H1 (cell line): ENCODE measurements around the gene UBE2V1. TPM values are rescaled to one million over a fixed set of nuclear protein-coding genes. Genes with fewer than 3 reads are reported as not detected.

Experiments
- CTCF ChIA-PET: fragments of 300-600 bp; sonication (Branson Sonifier 250); formaldehyde crosslinking; loops from one replicate; lab custom pipeline; 2021; ENCODE audit not compliant: partially characterized antibody; lab: Charles Lee
- POLR2A ChIA-PET: fragments of 300-600 bp; sonication (Branson Sonifier 250); formaldehyde crosslinking; loops from one replicate; lab custom pipeline; 2021; ENCODE audit warnings: inconsistent platforms; ENCODE audit not compliant: partially characterized antibody; lab: Charles Lee
- DNase-seq, 2 experiments: peaks; one replicate each; pipeline versions ENCODE4 v3.0.0 to v3.0.0-alpha.2; 2010 to 2022; ENCODE audit warnings: low spot score in 2 of 2, low read depth in 1 of 2, mixed read lengths in 1 of 2
- FAIRE-seq: peaks from 2 replicates; lab custom pipeline; 2011; peaks lifted over from hg19 to GRCh38; lab: Jason Lieb, UNC
- H2AFZ ChIP-seq: 2 replicates; pipeline ENCODE4 v1.8.1; 2012; ENCODE audit warnings: low read length, inconsistent platforms
- H2AK5ac ChIP-seq: 2 replicates; pipeline ENCODE4 v1.6.1; 2013; ENCODE audit warnings: low read depth, low read length
- H2BK120ac ChIP-seq: replicated peaks from 2 replicates; pipeline ENCODE3; 2013; ENCODE audit warnings: low read depth, low read length, inconsistent platforms
- H2BK12ac ChIP-seq: 2 replicates; pipeline ENCODE4 v1.6.1; 2013; ENCODE audit warnings: low read depth, low read length
- H2BK15ac ChIP-seq: 2 replicates; pipeline ENCODE4 v1.6.1; 2013; ENCODE audit warnings: low read length
- H2BK20ac ChIP-seq: 2 replicates; pipeline ENCODE4 v1.6.1; 2013; ENCODE audit warnings: low read length
- H2BK5ac ChIP-seq: 2 replicates; pipeline ENCODE4 v1.6.1; 2013; ENCODE audit warnings: low read depth, low read length
- H3K14ac ChIP-seq: 2 replicates; pipeline ENCODE4 v1.6.1; 2013; ENCODE audit warnings: inconsistent platforms; ENCODE audit not compliant: insufficient read length
- H3K18ac ChIP-seq: 2 replicates; pipeline ENCODE4 v1.6.1; 2013; ENCODE audit warnings: low read length; ENCODE audit errors: extremely low read depth
- H3K23ac ChIP-seq: 2 replicates; pipeline ENCODE4 v1.6.1; 2013; ENCODE audit warnings: inconsistent platforms; ENCODE audit not compliant: insufficient read length
- H3K23me2 ChIP-seq: 2 replicates; pipeline ENCODE4 v1.6.1; 2013; ENCODE audit warnings: low read depth, low read length
- H3K27ac ChIP-seq: 2 replicates; pipeline ENCODE4 v1.6.1; 2011; ENCODE audit warnings: low read depth, low read length, inconsistent platforms
- H3K27me3 ChIP-seq, 4 experiments: replicated peaks in 1 of 4; 1 replicate in 1 of 4; 2 replicates in 3 of 4; pipeline versions ENCODE4 v1.6.1 to v1.8.1; 2011 to 2013; ENCODE audit warnings: low read length in 3 of 4, mild to moderate bottlenecking in 3 of 4, inconsistent platforms in 2 of 4, mixed read lengths in 2 of 4, moderate library complexity in 1 of 4; ENCODE audit not compliant: control insufficient read depth in 3 of 4, insufficient read depth in 3 of 4; ENCODE audit errors: extremely low read depth in 1 of 4
- H3K36me3 ChIP-seq, 4 experiments: 2 replicates each; pipeline versions ENCODE4 v1.6.1 to v1.8.1; 2011 to 2013; ENCODE audit warnings: mild to moderate bottlenecking in 4 of 4, low read length in 3 of 4, moderate library complexity in 2 of 4, control low read depth in 1 of 4, inconsistent platforms in 1 of 4; ENCODE audit not compliant: insufficient read depth in 4 of 4, control insufficient read depth in 2 of 4
- H3K4ac ChIP-seq: replicated peaks from 2 replicates; pipeline ENCODE3; 2013; ENCODE audit warnings: low read length, low read depth, mixed read lengths, inconsistent platforms; ENCODE audit not compliant: insufficient read length
- H3K4me1 ChIP-seq, 4 experiments: replicated peaks in 1 of 4; 1 replicate in 1 of 4; 2 replicates in 3 of 4; pipeline versions ENCODE4 v1.6.1 to v1.8.1; 2011 to 2013; ENCODE audit warnings: low read length in 3 of 4, inconsistent platforms in 2 of 4, mixed read lengths in 1 of 4; ENCODE audit not compliant: insufficient read depth in 4 of 4, control insufficient read depth in 3 of 4
- H3K4me2 ChIP-seq, 2 experiments: 2 replicates each; pipeline versions ENCODE4 v1.6.1 to v1.8.1; 2011 to 2013; ENCODE audit warnings: low read depth in 2 of 2, low read length in 2 of 2, control low read depth in 1 of 2, inconsistent platforms in 1 of 2, mild to moderate bottlenecking in 1 of 2; ENCODE audit not compliant: insufficient read depth in 1 of 2
- H3K4me3 ChIP-seq, 4 experiments: fragments of 200-600, 300-600 bp in 1 of 4; sonication (generic), shearing (Covaris generic), sonication (Bioruptor Twin) in 1 of 4; 2 replicates each; pipeline versions ENCODE4 v1.5.1 to v1.8.1; 2011 to 2016; ENCODE audit warnings: low read length in 4 of 4, low read depth in 3 of 4, control low read depth in 2 of 4, inconsistent platforms in 2 of 4, mild to moderate bottlenecking in 2 of 4, mixed read lengths in 1 of 4, moderate library complexity in 1 of 4; ENCODE audit not compliant: insufficient read depth in 2 of 4; ENCODE audit errors: extremely low read depth in 1 of 4
- H3K56ac ChIP-seq: replicated peaks from 2 replicates; pipeline ENCODE3; 2013; ENCODE audit warnings: low read depth, mild to moderate bottlenecking, mixed read lengths, low read length, inconsistent platforms; ENCODE audit not compliant: insufficient read length
- H3K79me1 ChIP-seq: 2 replicates; pipeline ENCODE4 v1.6.1; 2013; ENCODE audit warnings: low read depth, low read length, control low read depth
- H3K79me2 ChIP-seq, 2 experiments: 2 replicates each; pipeline versions ENCODE4 v1.6.1 to v1.8.1; 2012 to 2013; ENCODE audit warnings: low read length in 2 of 2, mild to moderate bottlenecking in 2 of 2, inconsistent platforms in 1 of 2; ENCODE audit not compliant: insufficient read depth in 2 of 2, control insufficient read depth in 1 of 2
- H3K9ac ChIP-seq, 4 experiments: replicated peaks in 1 of 4; 1 replicate in 1 of 4; 2 replicates in 3 of 4; pipeline versions ENCODE4 v1.6.1 to v1.8.1; 2011 to 2013; ENCODE audit warnings: low read depth in 3 of 4, low read length in 3 of 4, control low read depth in 2 of 4, mild to moderate bottlenecking in 2 of 4, moderate library complexity in 2 of 4, inconsistent platforms in 1 of 4; ENCODE audit errors: extremely low read depth in 1 of 4
- H3K9me3 ChIP-seq, 2 experiments: 2 replicates each; pipeline versions ENCODE4 v1.6.1 to v1.8.1; 2012 to 2013; ENCODE audit warnings: mild to moderate bottlenecking in 2 of 2, moderate library complexity in 2 of 2, control low read depth in 1 of 2, inconsistent platforms in 1 of 2, low read depth in 1 of 2, low read length in 1 of 2, mixed read lengths in 1 of 2; ENCODE audit not compliant: insufficient read depth in 2 of 2
- H4K20me1 ChIP-seq, 2 experiments: replicated peaks in 1 of 2; 2 replicates each; pipeline versions ENCODE3 to v1.8.1; 2011 to 2013; ENCODE audit warnings: inconsistent platforms in 2 of 2, low read length in 2 of 2, mild to moderate bottlenecking in 1 of 2; ENCODE audit not compliant: insufficient read depth in 2 of 2, control insufficient read depth in 1 of 2
- H4K5ac ChIP-seq: 2 replicates; pipeline ENCODE4 v1.6.1; 2013; ENCODE audit warnings: low read length, low read depth, mixed read lengths, inconsistent platforms; ENCODE audit not compliant: insufficient read length
- H4K8ac ChIP-seq: 2 replicates; pipeline ENCODE4 v1.8.0; 2013; ENCODE audit warnings: mild to moderate bottlenecking, moderate library complexity, low read length, inconsistent platforms; ENCODE audit not compliant: insufficient read depth; ENCODE audit errors: extremely low read depth
- H4K91ac ChIP-seq: replicated peaks from 2 replicates; pipeline ENCODE3; 2013; ENCODE audit warnings: low read length, mixed read lengths, inconsistent platforms; ENCODE audit not compliant: insufficient read length
- CBX5 ChIP-seq: fragments of 300-800, 300-1000 bp; sonication (generic); IDR thresholded peaks from 2 replicates; pipeline ENCODE4 v1.7.1; 2016; ENCODE audit warnings: antibody characterized with exemption, low read length, low read depth
- CTBP2 ChIP-seq: IDR thresholded peaks from 2 replicates; pipeline ENCODE4 v1.7.0; 2011; ENCODE audit warnings: borderline replicate concordance, mild to moderate bottlenecking, moderate library complexity, mixed read lengths, low read length; ENCODE audit not compliant: insufficient read depth, insufficient read length
- JUND ChIP-seq: IDR thresholded peaks from 2 replicates; pipeline ENCODE4 v1.6.1; 2011; ENCODE audit warnings: mild to moderate bottlenecking, improper control_type of control experiment, low read length
- MAX ChIP-seq: IDR thresholded peaks from 2 replicates; pipeline ENCODE4 v1.6.1; 2012; ENCODE audit warnings: inconsistent platforms
- NRF1 ChIP-seq: IDR thresholded peaks from 2 replicates; pipeline ENCODE4 v1.6.1; 2011; ENCODE audit warnings: mild to moderate bottlenecking, low read depth, low read length, improper control_type of control experiment
- PHF8 ChIP-seq: fragments of 200-600 bp; sonication (generic); conservative IDR thresholded peaks from 2 replicates; pipeline ENCODE4 v1.7.1; 2012; ENCODE audit warnings: low read depth, mild to moderate bottlenecking, inconsistent platforms, low read length, moderate library complexity
- RAD21 ChIP-seq, 2 experiments: IDR thresholded peaks in 1 of 2; conservative IDR thresholded peaks in 1 of 2; 2 replicates each; pipeline ENCODE4 v1.6.1; 2011; ENCODE audit warnings: low read depth in 2 of 2, low read length in 2 of 2, improper control_type of control experiment in 1 of 2, inconsistent platforms in 1 of 2, mild to moderate bottlenecking in 1 of 2, moderate library complexity in 1 of 2
- SP4 ChIP-seq: IDR thresholded peaks from 2 replicates; pipeline ENCODE4 v1.6.1; 2012; ENCODE audit warnings: low read length, inconsistent platforms
- SUZ12 ChIP-seq: fragments of 200-600 bp; sonication (generic); IDR thresholded peaks from 2 replicates; pipeline ENCODE4 v1.6.1; 2012; ENCODE audit warnings: mild to moderate bottlenecking, inconsistent platforms, low read length, moderate library complexity, mixed read lengths
- ZNF274 ChIP-seq: IDR thresholded peaks from 2 replicates; pipeline ENCODE4 v1.7.0; 2012; ENCODE audit warnings: low read length, borderline replicate concordance; ENCODE audit errors: extremely low read depth
- WGBS, 2 experiments: shearing (Covaris generic) in 1 of 2; methylation state at CpG; one replicate each; pipeline versions ENCODE4 v1.1.6 to v1.1.7; 2013 to 2015; ENCODE audit warnings: low lambda C conversion rate in 2 of 2, mixed read lengths in 2 of 2, inconsistent platforms in 1 of 2, low coverage in 1 of 2, missing lambda C conversion rate in 1 of 2; ENCODE audit not compliant: insufficient replicate concordance in 2 of 2, insufficient coverage in 1 of 2, insufficient read length in 1 of 2; ENCODE audit errors: extremely low coverage in 1 of 2, missing lambda C conversion rate in 1 of 2; 5-methylcytosine and 5-hydroxymethylcytosine counted together
- polyA plus RNA-seq, 7 experiments: library from polyadenylated mRNA; depleted of rRNA in 3 of 7; stranded (reverse) in 5 of 7; unstranded in 2 of 7; fragments of >200 nt in 5 of 7; fragments of 200-250 nt in 2 of 7; gene quantifications; 1 replicate in 5 of 7; 2 replicates in 1 of 7; 4 replicates in 1 of 7; pipeline versions ENCODE4 v1.2.1 to v1.2.3, GENCODE V29; 2011 to 2013; ENCODE audit warnings: missing spikeins in 2 of 7, mixed read lengths in 2 of 7
- total RNA-seq: library from RNA; stranded (reverse); fragmentation: NEBNext Ultra II Directional; extraction: Animal tissue kit (Norgen Biotek cat#: 25700); gene quantifications from 2 replicates; pipeline ENCODE4 v1.2.1, GENCODE V29; 2021

UBE2V1 gene
- total and polyA plus RNA-seq, 2 of the 8 experiments (the other 6 are each of a cell fraction or from before 2014, with no cell fraction given), result 141 to 184 TPM

DNA sequence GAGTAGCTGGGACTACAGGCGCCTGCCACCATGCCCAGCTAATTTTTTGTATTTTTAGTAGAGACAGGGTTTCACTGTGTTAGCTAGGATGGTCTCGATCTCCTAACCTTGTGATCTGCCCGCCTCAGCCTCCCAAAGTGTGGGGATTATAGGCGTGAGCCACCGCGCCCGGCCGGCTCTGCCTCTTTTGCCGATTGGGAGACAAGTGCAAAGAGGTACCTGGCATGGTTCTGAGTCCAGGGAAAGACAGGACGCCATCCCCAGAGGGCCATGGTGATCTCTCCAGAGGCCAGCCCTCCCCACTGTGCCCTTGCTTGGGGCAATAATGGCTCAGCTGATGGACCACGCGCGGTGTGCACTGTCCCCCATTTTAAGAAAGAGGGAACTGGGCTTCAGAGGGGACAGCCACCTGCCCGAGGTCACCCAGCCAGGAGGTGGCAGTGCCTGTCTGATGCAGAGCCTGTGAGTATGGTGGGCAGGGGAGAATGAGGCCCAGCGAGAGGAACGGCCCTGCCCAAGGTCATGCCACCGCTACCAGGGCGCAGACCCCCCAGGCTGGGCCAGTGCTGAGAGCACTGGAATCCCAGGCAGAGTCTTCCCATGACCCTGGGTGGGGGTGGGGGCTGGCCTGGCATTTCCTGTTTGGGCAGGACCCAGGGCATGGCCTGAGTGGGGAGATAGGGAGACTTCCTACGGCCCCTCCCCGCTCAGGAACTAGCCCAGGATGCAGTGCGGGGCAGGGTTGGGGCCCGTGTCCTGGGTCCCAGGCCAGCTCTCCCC lies 69.2 kb downstream of the UBE2V1 start:
- no peak overlapping the region for H3K14ac ChIP-seq
- H2BK12ac ChIP-seq, result peak overlapping the region; percentile 87; the same call in 1 of the 2 replicates
- no peak overlapping the region for H2AK5ac ChIP-seq
- H2AFZ ChIP-seq, result no peak overlapping the region; the same call in 1 of the 2 replicates
- H3K4me3 ChIP-seq, result no peak overlapping the region
- no peak overlapping the region for H2BK15ac ChIP-seq
- WGBS, 2 experiments, result 78% methylated on average over 14 of the region's 22 CpGs; no CpG with 5 or more reads in 1 of the 2 experiments
- H3K23me2 ChIP-seq, result no peaks in the 10 kb centered on the region
- no peaks in the 10 kb centered on the region for H3K79me2 ChIP-seq
- no peak for DNase-seq
- H3K27me3 ChIP-seq, result no peaks in the 10 kb centered on the region
- H2BK20ac ChIP-seq, result no peak overlapping the region
- peaks cover 0 to 9% (median 4%) of the 10 kb centered on the region in 4 experiments; a peak in 4 of 7 replicates for H3K4me1 ChIP-seq
- H3K9me3 ChIP-seq, result no peaks in the 10 kb centered on the region
- H4K5ac ChIP-seq, result no peak overlapping the region
- no peak for FAIRE-seq
- no peak overlapping the region for H3K9ac ChIP-seq
- no peaks in the 10 kb centered on the region for H4K20me1 ChIP-seq
- H3K36me3 ChIP-seq, result no peaks in the 10 kb centered on the region
- peak overlapping the region; percentile 96 for H4K91ac ChIP-seq
- no peak overlapping the region for H3K23ac ChIP-seq
- no peak overlapping the region for H2BK120ac ChIP-seq
- H3K4ac ChIP-seq, result no peak overlapping the region
- CTCF ChIA-PET, result interaction anchor here (0.5 to 1.2 kb wide), 3 partner anchors 27 to 726 kb away, joined by 3 to 4 read pairs (median 3); no protein-coding TSS in a partner anchor
- H2BK5ac ChIP-seq, result peak overlapping the region; percentile 44; the same call in 1 of the 2 replicates
- H3K27ac ChIP-seq, result no peak overlapping the region; the same call in 1 of the 2 replicates
- H3K18ac ChIP-seq, result no peak overlapping the region
- H3K79me1 ChIP-seq, result no peaks in the 10 kb centered on the region
- no peak overlapping the region for H3K4me2 ChIP-seq
- POLR2A ChIA-PET, result interaction anchor here (1.6 kb wide), 1 partner anchor 53 kb away, joined by 3 read pairs; no protein-coding TSS in a partner anchor
- H4K8ac ChIP-seq, result no peak overlapping the region
- H3K56ac ChIP-seq, result no peak overlapping the region
- no peak for TF ChIP-seq SUZ12
- no peak for TF ChIP-seq JUND
- TF ChIP-seq RAD21 (IDR thresholded peaks at IDR 0.05 in 1 of 2, conservative IDR thresholded peaks at IDR 0.05 in 1 of 2; ENCODE audit: low read depth in 2 of 2, low read length in 2 of 2), result peak; percentile 7 to 36; a peak in 3 of 4 replicates
- TF ChIP-seq PHF8, result no peak
- no peak for TF ChIP-seq ZNF274
- TF ChIP-seq CBX5, result no peak
- no peak for TF ChIP-seq NRF1
- TF ChIP-seq CTBP2, result no peak
- no peak for TF ChIP-seq MAX
- no peak for TF ChIP-seq SP4
